GM10847 (cell line): ENCODE results near the gene ST14.

Experiments used
- POLR2A ChIP-seq: IDR thresholded peaks from 2 replicates; pipeline ENCODE4 v1.6.1; 2011; ENCODE audit not compliant: insufficient read length; ENCODE audit errors: extremely low read depth

Gene ST14

GRCh38 chr11:130190371-130190881 is 30.8 kb downstream of the ST14 start:
- TF ChIP-seq POLR2A, result no peak

GRCh38 chr11:130191896-130192295 is 32.3 kb downstream of the ST14 start:
- TF ChIP-seq POLR2A, result no peak

GRCh38 chr11:130192845-130193267 is 33.3 kb downstream of the ST14 start:
- TF ChIP-seq POLR2A, result no peak

GRCh38 chr11:130194241-130195023 is 34.9 kb downstream of the ST14 start:
- no peak for TF ChIP-seq POLR2A

- no peak for TF ChIP-seq POLR2A
These were observed 37.9 kb downstream of the ST14 start for GRCh38 chr11:130197386-130198035.

GRCh38 chr11:130198292-130198691 is 38.7 kb downstream of the ST14 start:
- TF ChIP-seq POLR2A, result no peak

- TF ChIP-seq POLR2A, result no peak
These were observed 39.4 kb downstream of the ST14 start for GRCh38 chr11:130198964-130199363.

GRCh38 chr11:130199792-130200191 is 40.2 kb downstream of the ST14 start:
- no peak for TF ChIP-seq POLR2A

GRCh38 chr11:130201026-130201425 is 41.4 kb downstream of the ST14 start:
- no peak for TF ChIP-seq POLR2A

- no peak for TF ChIP-seq POLR2A
These were observed 42.6 kb downstream of the ST14 start for GRCh38 chr11:130202009-130202817.

GRCh38 chr11:130202818-130203689 is 43.5 kb downstream of the ST14 start:
- TF ChIP-seq POLR2A, result no peak

GRCh38 chr11:130203766-130204702 is 44.5 kb downstream of the ST14 start:
- TF ChIP-seq POLR2A, result no peak

- no peak for TF ChIP-seq POLR2A
These were observed 45.1 kb downstream of the ST14 start for GRCh38 chr11:130204703-130205095.

GRCh38 chr11:130206141-130206540 is 46.6 kb downstream of the ST14 start:
- no peak for TF ChIP-seq POLR2A
